ENCODE data around the gene TFPT.

TFPT gene

GRCh38 chr19:54148158-54148557 lies 32.7 kb upstream of the TFPT start:
- no peak for DNase-seq

GRCh38 chr19:54147676-54148075 lies 32.2 kb upstream of the TFPT start:
- DNase-seq: no peak

GRCh38 chr19:54145541-54146158 lies 30.2 kb upstream of the TFPT start:
- DNase-seq: no peak

- no peak for DNase-seq
Observed at GRCh38 chr19:54142166-54142780, 26.8 kb upstream of the TFPT start.

GRCh38 chr19:54141356-54141755 lies 25.9 kb upstream of the TFPT start:
- DNase-seq: no peak

- DNase-seq: no peak
Observed at GRCh38 chr19:54138489-54139256, 23.2 kb upstream of the TFPT start.

GRCh38 chr19:54137699-54138488 lies 22.4 kb upstream of the TFPT start, which contains the start of gene CNOT3:
TSS of gene CNOT3 (plus strand) at chr19:54137762. CDS start at chr19:54142979, 5,217 bp downstream.
- DNase-seq: no peak

- DNase-seq: peak; percentile 100
Observed at GRCh38 chr19:54136864-54137698, 21.6 kb upstream of the TFPT start.

GRCh38 chr19:54136086-54136863 lies 20.8 kb upstream of the TFPT start:
- peak; percentile 8 for DNase-seq

GRCh38 chr19:54133957-54134590 lies 18.6 kb upstream of the TFPT start:
- no peak for DNase-seq

GRCh38 chr19:54133312-54133956 lies 18.0 kb upstream of the TFPT start:
- no peak for DNase-seq

GRCh38 chr19:54129617-54129996 lies 14.2 kb upstream of the TFPT start:
- no peak for DNase-seq

GRCh38 chr19:54128796-54129616 lies 13.5 kb upstream of the TFPT start:
- no peak for DNase-seq

- no peak for DNase-seq
Observed at GRCh38 chr19:54128441-54128725, 12.9 kb upstream of the TFPT start.

- DNase-seq: no peak
Observed at GRCh38 chr19:54127688-54128440, 12.4 kb upstream of the TFPT start.

GRCh38 chr19:54125713-54126112 lies 10.3 kb upstream of the TFPT start:
- DNase-seq: no peak

GRCh38 chr19:54124393-54124792 lies 8.9 kb upstream of the TFPT start:
- DNase-seq: no peak

- DNase-seq: no peak
Observed at GRCh38 chr19:54123682-54124081, 8.2 kb upstream of the TFPT start.

GRCh38 chr19:54121259-54121658 lies 5.8 kb upstream of the TFPT start:
- DNase-seq: no peak
